HepG2 (cell line): ENCODE measurements around the gene RAB11FIP5. TPM values are rescaled to one million over a fixed set of nuclear protein-coding genes. Genes with fewer than 3 reads are reported as not detected.

Source experiments
- ATAC-seq: fragments of 200-7000 bp; cut with Tn5 transposase; 3 replicates; pipeline ENCODE4 v1.9.1; 2020; ENCODE audit warnings: mild to moderate bottlenecking, moderate library complexity
- BruUV-seq: library from RNA; stranded (reverse); fragments of 400-500 nt; replicated peaks from 2 replicates; lab custom pipeline; 2021; lab: Mats Ljungman, UMichigan
- CTCF ChIA-PET: fragments of 300-600 bp; formaldehyde crosslinking; extraction: SDS; loops from one replicate; lab custom pipeline; 2021; ENCODE audit warnings: low total read pairs, inconsistent platforms, low intra/inter-chr PET ratio; lab: Yijun Ruan, JAX
- POLR2A ChIA-PET: fragments of 350-600 bp; sonication (Branson Sonifier 250); formaldehyde crosslinking; loops from one replicate; lab custom pipeline; 2020; ENCODE audit warnings: antibody characterized with exemption, inconsistent platforms; lab: Yijun Ruan, JAX
- DNase-seq: peaks from one replicate; pipeline ENCODE4 v3.0.0-alpha.2; 2015; ENCODE audit warnings: low spot score
- FAIRE-seq: peaks from 3 replicates; lab custom pipeline; 2011; peaks lifted over from hg19 to GRCh38; lab: Jason Lieb, UNC
- H2AFZ ChIP-seq: one replicate; pipeline ENCODE4 v1.6.1; 2011; ENCODE audit warnings: low read length, inconsistent platforms
- H3K27ac ChIP-seq: fragments of 300-600 bp; 3 replicates; pipeline ENCODE4 v1.8.0; 2011; ENCODE audit warnings: mixed run types, mild to moderate bottlenecking, mixed read lengths, low read length, inconsistent platforms; ENCODE audit not compliant: insufficient read depth; ENCODE audit errors: extremely low read length
- H3K27me3 ChIP-seq, 2 experiments: fragments of 200-600 bp in 1 of 2; 2 replicates in 1 of 2; 3 replicates in 1 of 2; pipeline versions ENCODE4 v1.6.0 to v1.8.0; 2011; ENCODE audit warnings: low read length in 2 of 2, mild to moderate bottlenecking in 2 of 2, moderate library complexity in 2 of 2, inconsistent platforms in 1 of 2; ENCODE audit not compliant: insufficient read depth in 2 of 2, control insufficient read depth in 1 of 2
- H3K36me3 ChIP-seq, 2 experiments: fragments of 200-600 bp in 1 of 2; replicated peaks in 1 of 2; 2 replicates in 1 of 2; 3 replicates in 1 of 2; pipeline versions ENCODE4 v1.5.1 to v1.8.0; 2011; ENCODE audit warnings: low read length in 2 of 2, inconsistent platforms in 1 of 2; ENCODE audit not compliant: insufficient read depth in 2 of 2, control insufficient read depth in 1 of 2
- H3K4me1 ChIP-seq: 2 replicates; pipeline ENCODE4 v1.5.1; 2012; ENCODE audit warnings: low read length, inconsistent platforms; ENCODE audit not compliant: insufficient read depth
- H3K4me2 ChIP-seq: 2 replicates; pipeline ENCODE4 v1.6.0; 2011; ENCODE audit warnings: low read depth, low read length, inconsistent platforms
- H3K4me3 ChIP-seq, 3 experiments: fragments of 200-600 bp in 1 of 3; sonication (generic), shearing (Covaris generic) in 1 of 3; replicated peaks in 1 of 3; 2 replicates each; pipeline ENCODE4 v1.5.1; 2011 to 2016; ENCODE audit warnings: low read length in 3 of 3, inconsistent platforms in 2 of 3, low read depth in 2 of 3, mild to moderate bottlenecking in 2 of 3, control low read depth in 1 of 3, mixed read lengths in 1 of 3; ENCODE audit not compliant: insufficient read depth in 1 of 3
- H3K79me2 ChIP-seq: one replicate; pipeline ENCODE4 v1.6.1; 2011; ENCODE audit warnings: low read length, inconsistent platforms; ENCODE audit not compliant: insufficient read depth
- H3K9ac ChIP-seq: 2 replicates; pipeline ENCODE4 v1.6.0; 2011; ENCODE audit warnings: mild to moderate bottlenecking, low read depth, low read length, inconsistent platforms; ENCODE audit not compliant: insufficient read depth
- H3K9me3 ChIP-seq: 2 replicates; pipeline ENCODE4 v1.5.1; 2012; ENCODE audit warnings: mild to moderate bottlenecking, low read length
- H4K20me1 ChIP-seq: 2 replicates; pipeline ENCODE4 v1.6.0; 2011; ENCODE audit warnings: inconsistent platforms, mild to moderate bottlenecking, low read length, moderate library complexity; ENCODE audit not compliant: insufficient read depth
- KLF13 ChIP-seq: sonication (generic); formaldehyde crosslinking; IDR thresholded peaks from 2 replicates; pipeline ENCODE4 v1.4.0; 2020; ENCODE audit warnings: mild to moderate bottlenecking, missing genetic modification reagents
- SP4 ChIP-seq: sonication (generic); formaldehyde crosslinking; IDR thresholded peaks from 2 replicates; pipeline ENCODE4 v1.8.1; 2023; ENCODE audit warnings: mild to moderate bottlenecking, missing genetic modification reagents
- ZC3H4 ChIP-seq: sonication (generic); formaldehyde crosslinking; IDR thresholded peaks from 2 replicates; pipeline ENCODE4 v1.4.0; 2020; ENCODE audit warnings: missing genetic modification reagents, borderline replicate concordance
- ZKSCAN8 ChIP-seq: IDR thresholded peaks from 2 replicates; pipeline ENCODE4 v1.6.1; 2016; ENCODE audit warnings: borderline replicate concordance, missing genetic modification reagents, missing compliant biosample characterization
- ZNF264 ChIP-seq: sonication (generic); formaldehyde crosslinking; IDR thresholded peaks from 2 replicates; pipeline ENCODE4 v1.4.0; 2020; ENCODE audit warnings: missing genetic modification reagents
- ZNF382 ChIP-seq: sonication (generic); formaldehyde crosslinking; IDR thresholded peaks from 2 replicates; pipeline ENCODE4 v1.5.0; 2020; ENCODE audit warnings: missing genetic modification reagents, mild to moderate bottlenecking, borderline replicate concordance
- ZNF460 ChIP-seq: sonication (generic); formaldehyde crosslinking; IDR thresholded peaks from 2 replicates; pipeline ENCODE4 v1.5.1; 2020; ENCODE audit warnings: missing genetic modification reagents, mild to moderate bottlenecking, borderline replicate concordance
- ZNF768 ChIP-seq: sonication (generic); formaldehyde crosslinking; IDR thresholded peaks from 2 replicates; pipeline ENCODE4 v1.4.0; 2020; ENCODE audit warnings: missing genetic modification reagents
- ZSCAN29 ChIP-seq: sonication (generic); formaldehyde crosslinking; conservative IDR thresholded peaks from 2 replicates; pipeline ENCODE4 v1.4.0; 2020; ENCODE audit warnings: mild to moderate bottlenecking, missing genetic modification reagents
- WGBS: methylation state at CpG from one replicate; pipeline ENCODE4 v1.1.6; 2017; ENCODE audit warnings: low lambda C conversion rate; 5-methylcytosine and 5-hydroxymethylcytosine counted together
- in situ Hi-C: cut with HindIII; loops from 2 replicates; pipeline ENCODE4 v1.10.0; 2017; ENCODE audit warnings: low pct_unique_long_range_greater_than_20kb; ENCODE audit not compliant: extremely low pct_ligation_motif_present
- intact Hi-C: fragments of 100-400 bp; cut with micrococcal nuclease; formaldehyde crosslinking; loops from one replicate; pipeline ENCODE4 v1.10.0; 2022; ENCODE audit not compliant: unreplicated experiment
- polyA plus RNA-seq, 8 experiments: library from polyadenylated mRNA; depleted of rRNA in 3 of 8; stranded (reverse) in 7 of 8; unstranded in 1 of 8; fragments of >200 nt; fragmentation: Illumina TruSeq in 4 of 8; extraction: Trizol in 4 of 8; gene quantifications; 2 replicates each; pipeline versions ENCODE4 v1.2.1 to v1.2.3, GENCODE V29; 2011 to 2016; ENCODE audit warnings: low read depth in 4 of 8, missing spikeins in 1 of 8, mixed read lengths in 1 of 8; ENCODE audit not compliant: insufficient read depth in 1 of 8
- total RNA-seq, 5 experiments: library from RNA; depleted of rRNA; stranded (reverse); fragments of >200 nt; fragmentation: Illumina TruSeq; extraction: Trizol; gene quantifications; 2 replicates each; pipeline ENCODE4 v1.2.3, GENCODE V29; 2016; ENCODE audit warnings: low read depth in 1 of 5
- TF ChIP-seq, protein P1 (sequence below): sonication (generic); formaldehyde crosslinking; IDR thresholded peaks from 2 replicates; pipeline ENCODE4 v1.4.0; 2020; ENCODE audit warnings: missing genetic modification reagents
- TF ChIP-seq, protein P2 (sequence below): sonication (generic); formaldehyde crosslinking; IDR thresholded peaks from 2 replicates; pipeline ENCODE4 v1.8.1; 2023; ENCODE audit warnings: mild to moderate bottlenecking, inconsistent platforms, moderate library complexity, missing genetic modification reagents, borderline replicate concordance
- TF ChIP-seq, protein P3 (sequence below): sonication (generic); formaldehyde crosslinking; IDR thresholded peaks from 2 replicates; pipeline ENCODE4 v1.4.0; 2020; ENCODE audit warnings: missing genetic modification reagents
- TF ChIP-seq, protein P4 (sequence below): IDR thresholded peaks from 2 replicates; pipeline ENCODE4 v1.6.1; 2016; ENCODE audit warnings: mild to moderate bottlenecking
- TF ChIP-seq, protein P5 (sequence below): sonication (generic); formaldehyde crosslinking; IDR thresholded peaks from 2 replicates; pipeline ENCODE4 v1.8.0; 2022; ENCODE audit warnings: missing genetic modification reagents, mild to moderate bottlenecking, borderline replicate concordance

Gene RAB11FIP5
- total and polyA plus RNA-seq, 2 of the 13 experiments (the other 11 are each of a cell fraction or from before 2014, with no cell fraction given) = 9.4 to 22.9 TPM

DNA sequence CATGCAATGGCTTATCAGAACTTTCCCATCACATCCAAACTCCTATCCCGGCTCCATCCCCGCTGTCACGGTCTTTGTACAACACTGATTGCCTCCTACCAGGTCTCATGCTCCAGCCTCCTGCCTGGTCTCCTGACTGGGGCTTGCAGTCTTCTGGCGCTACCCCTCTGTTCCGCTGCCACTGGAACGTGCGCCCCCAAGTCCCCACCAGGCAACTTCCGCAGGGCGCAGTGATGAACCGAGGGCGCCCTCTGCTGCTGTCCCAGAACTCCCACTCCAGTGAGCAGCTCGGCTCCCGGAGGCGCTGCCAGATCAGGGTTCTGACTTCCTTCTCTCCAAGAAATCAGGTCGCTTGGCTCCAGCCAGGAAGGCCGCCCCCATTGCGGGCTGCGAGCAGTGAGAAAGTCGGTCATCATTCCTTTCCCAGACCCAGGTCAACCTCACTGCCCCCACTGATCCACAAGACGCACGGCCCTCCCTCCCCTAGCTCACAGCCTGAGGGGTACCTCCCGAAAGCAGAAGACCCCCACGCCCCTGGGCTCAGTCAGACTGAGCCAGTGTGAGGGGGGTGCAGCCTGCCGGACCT is 43.9 kb upstream of the RAB11FIP5 start:
- H3K4me1 ChIP-seq = peaks cover 10% of the 10 kb centered on the region
- peak; percentile 62 for DNase-seq
- H2AFZ ChIP-seq = no peak overlapping the region
- peak; percentile 98 for ATAC-seq
- in situ Hi-C loops = loop anchor here (5.0 kb wide), 2 partner anchors 69 to 164 kb away; no protein-coding TSS in a partner anchor
- 5% methylated on average over 19 of the region's 24 CpGs for WGBS
- H3K4me2 ChIP-seq = peak overlapping the region; percentile 64
- intact Hi-C loops = loop anchor here (1.0 kb wide), 1 partner anchor 71 kb away; no protein-coding TSS in a partner anchor
- peak overlapping the region in 1 of 3 experiments; percentile 12; a peak in 1 of 6 replicates for H3K4me3 ChIP-seq
- POLR2A ChIA-PET = interaction anchor here (1.2 kb wide), 1 partner anchor 56 kb away, joined by 4 read pairs; no protein-coding TSS in a partner anchor
- H3K27ac ChIP-seq = no peak overlapping the region
- H4K20me1 ChIP-seq = no peaks in the 10 kb centered on the region
- no TSS peak for BruUV-seq
- H3K79me2 ChIP-seq = no peaks in the 10 kb centered on the region
- H3K9me3 ChIP-seq = no peaks in the 10 kb centered on the region
- CTCF ChIA-PET = interaction anchor here (0.7 to 3.9 kb wide), 5 partner anchors 21 to 263 kb away, joined by 3 to 54 read pairs (median 5); no protein-coding TSS in a partner anchor
- H3K9ac ChIP-seq = no peak overlapping the region
- FAIRE-seq = peak; percentile 34
- H3K36me3 ChIP-seq = no peaks in the 10 kb centered on the region
- H3K27me3 ChIP-seq = peaks cover 4 to 24% of the 10 kb centered on the region in 2 experiments; a peak in 3 of 5 replicates
- TF ChIP-seq ZNF382 (CRISPR knock-in tag) (no peak), ZNF460 (CRISPR knock-in tag) (no peak), KLF13 (CRISPR knock-in tag) (no peak), ZNF264 (CRISPR knock-in tag) (no peak), SP4 (CRISPR knock-in tag) (peak; percentile 38; the same call in 1 of the 2 replicates), ZC3H4 (CRISPR knock-in tag) (no peak), ZKSCAN8 (no peak), ZNF768 (CRISPR knock-in tag) (peak; percentile 59), ZSCAN29 (CRISPR knock-in tag) (no peak)
- TF ChIP-seq, protein P1, sequence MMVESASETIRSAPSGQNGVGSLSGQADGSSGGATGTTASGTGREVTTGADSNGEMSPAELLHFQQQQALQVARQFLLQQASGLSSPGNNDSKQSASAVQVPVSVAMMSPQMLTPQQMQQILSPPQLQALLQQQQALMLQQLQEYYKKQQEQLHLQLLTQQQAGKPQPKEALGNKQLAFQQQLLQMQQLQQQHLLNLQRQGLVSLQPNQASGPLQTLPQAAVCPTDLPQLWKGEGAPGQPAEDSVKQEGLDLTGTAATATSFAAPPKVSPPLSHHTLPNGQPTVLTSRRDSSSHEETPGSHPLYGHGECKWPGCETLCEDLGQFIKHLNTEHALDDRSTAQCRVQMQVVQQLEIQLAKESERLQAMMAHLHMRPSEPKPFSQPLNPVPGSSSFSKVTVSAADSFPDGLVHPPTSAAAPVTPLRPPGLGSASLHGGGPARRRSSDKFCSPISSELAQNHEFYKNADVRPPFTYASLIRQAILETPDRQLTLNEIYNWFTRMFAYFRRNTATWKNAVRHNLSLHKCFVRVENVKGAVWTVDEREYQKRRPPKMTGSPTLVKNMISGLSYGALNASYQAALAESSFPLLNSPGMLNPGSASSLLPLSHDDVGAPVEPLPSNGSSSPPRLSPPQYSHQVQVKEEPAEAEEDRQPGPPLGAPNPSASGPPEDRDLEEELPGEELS (CRISPR knock-in tag) = no peak
- TF ChIP-seq, protein P2, sequence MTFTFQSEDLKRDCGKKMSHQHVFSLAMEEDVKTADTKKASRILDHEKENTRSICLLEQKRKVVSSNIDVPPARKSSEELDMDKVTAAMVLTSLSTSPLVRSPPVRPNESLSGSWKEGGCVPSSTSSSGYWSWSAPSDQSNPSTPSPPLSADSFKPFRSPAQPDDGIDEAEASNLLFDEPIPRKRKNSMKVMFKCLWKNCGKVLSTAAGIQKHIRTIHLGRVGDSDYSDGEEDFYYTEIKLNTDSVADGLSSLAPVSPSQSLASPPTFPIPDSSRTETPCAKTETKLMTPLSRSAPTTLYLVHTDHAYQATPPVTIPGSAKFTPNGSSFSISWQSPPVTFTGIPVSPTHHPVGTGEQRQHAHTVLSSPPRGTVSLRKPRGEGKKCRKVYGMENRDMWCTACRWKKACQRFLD (CRISPR knock-in tag) = no peak
- TF ChIP-seq, protein P3, sequence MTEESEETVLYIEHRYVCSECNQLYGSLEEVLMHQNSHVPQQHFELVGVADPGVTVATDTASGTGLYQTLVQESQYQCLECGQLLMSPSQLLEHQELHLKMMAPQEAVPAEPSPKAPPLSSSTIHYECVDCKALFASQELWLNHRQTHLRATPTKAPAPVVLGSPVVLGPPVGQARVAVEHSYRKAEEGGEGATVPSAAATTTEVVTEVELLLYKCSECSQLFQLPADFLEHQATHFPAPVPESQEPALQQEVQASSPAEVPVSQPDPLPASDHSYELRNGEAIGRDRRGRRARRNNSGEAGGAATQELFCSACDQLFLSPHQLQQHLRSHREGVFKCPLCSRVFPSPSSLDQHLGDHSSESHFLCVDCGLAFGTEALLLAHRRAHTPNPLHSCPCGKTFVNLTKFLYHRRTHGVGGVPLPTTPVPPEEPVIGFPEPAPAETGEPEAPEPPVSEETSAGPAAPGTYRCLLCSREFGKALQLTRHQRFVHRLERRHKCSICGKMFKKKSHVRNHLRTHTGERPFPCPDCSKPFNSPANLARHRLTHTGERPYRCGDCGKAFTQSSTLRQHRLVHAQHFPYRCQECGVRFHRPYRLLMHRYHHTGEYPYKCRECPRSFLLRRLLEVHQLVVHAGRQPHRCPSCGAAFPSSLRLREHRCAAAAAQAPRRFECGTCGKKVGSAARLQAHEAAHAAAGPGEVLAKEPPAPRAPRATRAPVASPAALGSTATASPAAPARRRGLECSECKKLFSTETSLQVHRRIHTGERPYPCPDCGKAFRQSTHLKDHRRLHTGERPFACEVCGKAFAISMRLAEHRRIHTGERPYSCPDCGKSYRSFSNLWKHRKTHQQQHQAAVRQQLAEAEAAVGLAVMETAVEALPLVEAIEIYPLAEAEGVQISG (CRISPR knock-in tag) = peak; percentile 53; the same call in 1 of the 2 replicates
- TF ChIP-seq, protein P4, sequence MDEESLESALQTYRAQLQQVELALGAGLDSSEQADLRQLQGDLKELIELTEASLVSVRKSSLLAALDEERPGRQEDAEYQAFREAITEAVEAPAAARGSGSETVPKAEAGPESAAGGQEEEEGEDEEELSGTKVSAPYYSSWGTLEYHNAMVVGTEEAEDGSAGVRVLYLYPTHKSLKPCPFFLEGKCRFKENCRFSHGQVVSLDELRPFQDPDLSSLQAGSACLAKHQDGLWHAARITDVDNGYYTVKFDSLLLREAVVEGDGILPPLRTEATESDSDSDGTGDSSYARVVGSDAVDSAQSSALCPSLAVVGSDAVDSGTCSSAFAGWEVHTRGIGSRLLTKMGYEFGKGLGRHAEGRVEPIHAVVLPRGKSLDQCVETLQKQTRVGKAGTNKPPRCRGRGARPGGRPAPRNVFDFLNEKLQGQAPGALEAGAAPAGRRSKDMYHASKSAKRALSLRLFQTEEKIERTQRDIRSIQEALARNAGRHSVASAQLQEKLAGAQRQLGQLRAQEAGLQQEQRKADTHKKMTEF (CRISPR knock-in tag) = peak; percentile 53; the same call in 1 of the 2 replicates
- TF ChIP-seq, protein P5, sequence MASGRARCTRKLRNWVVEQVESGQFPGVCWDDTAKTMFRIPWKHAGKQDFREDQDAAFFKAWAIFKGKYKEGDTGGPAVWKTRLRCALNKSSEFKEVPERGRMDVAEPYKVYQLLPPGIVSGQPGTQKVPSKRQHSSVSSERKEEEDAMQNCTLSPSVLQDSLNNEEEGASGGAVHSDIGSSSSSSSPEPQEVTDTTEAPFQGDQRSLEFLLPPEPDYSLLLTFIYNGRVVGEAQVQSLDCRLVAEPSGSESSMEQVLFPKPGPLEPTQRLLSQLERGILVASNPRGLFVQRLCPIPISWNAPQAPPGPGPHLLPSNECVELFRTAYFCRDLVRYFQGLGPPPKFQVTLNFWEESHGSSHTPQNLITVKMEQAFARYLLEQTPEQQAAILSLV (CRISPR knock-in tag) = peak; percentile 89; the same call in 1 of the 2 replicates
